GM18526 (cell line): ENCODE results near the gene GGACT.

Experiments used
- POLR2A ChIP-seq: IDR thresholded peaks from 3 replicates; pipeline ENCODE4 v1.6.1; 2011; ENCODE audit not compliant: insufficient read length; ENCODE audit errors: extremely low read depth

The GGACT gene

DNA sequence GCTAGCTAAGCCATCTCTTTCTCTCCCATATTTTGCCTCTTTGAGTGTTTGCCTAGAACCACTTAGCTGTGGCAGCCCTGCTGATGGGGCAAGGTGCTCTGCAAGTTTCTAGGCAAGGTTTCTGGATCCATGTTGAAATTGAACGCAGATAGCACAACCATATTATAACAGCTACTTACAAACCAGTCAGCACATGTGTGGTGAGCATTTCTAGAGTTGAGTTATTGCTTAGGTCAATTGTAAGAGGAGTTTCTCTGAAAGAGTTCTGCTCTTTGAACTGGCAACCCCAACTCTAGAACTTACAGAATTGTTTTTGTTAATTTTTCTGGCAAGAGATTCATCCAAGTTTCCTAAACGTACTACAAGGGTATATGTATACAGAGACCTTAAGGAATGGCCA is 103.3 kb downstream of the GGACT start:
- no peak for TF ChIP-seq POLR2A

DNA sequence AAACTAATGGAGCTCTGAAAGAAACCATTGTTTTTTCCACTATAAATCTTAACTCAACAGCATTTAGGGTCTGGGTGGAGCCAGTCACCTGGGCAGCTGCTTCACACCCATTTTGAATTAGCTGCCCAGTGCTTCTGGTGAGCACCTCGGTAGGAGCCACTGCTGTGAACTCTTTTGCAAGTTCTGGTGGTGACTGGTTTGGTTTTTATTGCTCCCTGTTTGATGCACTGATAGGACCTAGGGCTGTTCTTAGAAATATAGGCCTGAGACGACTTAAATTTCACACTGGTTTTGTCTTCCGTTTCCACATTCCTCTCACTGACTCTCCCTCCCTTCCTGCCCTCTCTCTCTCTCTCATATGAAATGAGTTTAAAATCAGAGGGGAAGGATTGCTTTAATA is 103.9 kb downstream of the GGACT start:
- no peak for TF ChIP-seq POLR2A

DNA sequence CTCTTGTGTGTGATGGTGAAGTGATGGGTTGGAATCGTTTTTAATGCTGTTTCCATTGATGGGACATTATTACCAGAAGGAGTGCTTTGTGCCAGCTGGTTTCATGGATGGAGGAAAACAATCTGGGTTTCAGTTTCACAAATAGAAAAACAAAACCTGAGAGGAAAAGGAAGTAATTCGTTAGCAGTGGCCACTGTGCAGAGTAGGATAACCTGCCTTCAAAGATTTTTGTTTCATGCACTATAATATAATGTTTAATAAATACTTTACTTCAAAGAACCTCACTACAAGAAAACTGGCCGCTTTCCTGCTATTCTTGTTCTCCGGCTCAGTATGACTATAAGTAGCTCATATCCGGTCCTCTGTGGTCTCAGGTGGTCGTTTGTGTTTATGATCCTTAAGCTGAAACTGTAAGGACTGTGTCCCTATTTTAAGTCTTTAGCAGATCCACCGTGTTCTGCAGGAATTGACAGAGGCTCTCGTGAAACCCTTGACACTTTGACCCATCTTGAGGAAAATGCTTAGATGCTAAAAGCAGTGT is 104.7 kb downstream of the GGACT start:
- no peak for TF ChIP-seq POLR2A

DNA sequence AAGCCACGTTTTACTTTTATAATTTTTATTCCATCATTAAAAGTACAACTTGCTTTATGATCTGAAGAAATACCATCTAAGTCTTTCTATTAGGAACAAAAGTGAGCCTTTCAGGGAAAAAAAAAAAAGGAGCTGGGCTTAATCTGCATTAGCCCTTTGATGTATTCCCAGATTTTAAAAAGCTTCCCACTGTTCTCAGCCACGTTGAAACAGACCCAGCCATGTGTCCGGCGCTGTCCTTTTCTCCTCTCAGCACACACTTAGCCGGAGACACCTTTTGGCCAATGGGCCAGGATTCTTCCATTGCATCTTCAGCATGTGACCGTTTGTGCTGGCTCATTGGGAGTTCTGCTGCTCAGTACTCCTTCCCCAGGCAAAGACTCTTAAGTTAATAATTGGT is 105.5 kb downstream of the GGACT start:
- no peak for TF ChIP-seq POLR2A

DNA sequence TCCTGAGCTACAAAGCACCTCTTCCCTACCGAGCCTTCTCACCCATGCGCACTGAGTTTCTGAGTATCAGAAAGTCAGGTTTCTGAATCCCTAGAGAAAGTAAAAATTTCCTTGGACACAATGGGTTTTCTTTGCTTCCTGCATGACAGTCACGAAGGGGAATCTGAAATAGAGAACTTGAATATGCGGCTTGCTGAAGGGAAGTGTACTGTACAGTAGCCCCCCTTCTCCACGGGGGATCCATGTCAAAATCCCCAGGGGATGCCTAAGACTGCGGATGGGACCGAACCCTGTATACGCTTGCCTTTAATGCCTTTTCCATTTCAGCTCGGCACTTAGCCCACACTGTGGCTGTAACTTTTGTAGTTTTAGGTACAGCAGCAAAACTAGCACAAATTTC is 107.9 kb downstream of the GGACT start:
- no peak for TF ChIP-seq POLR2A
